ENCODE data around the gene SLC25A11.
"Not testable (repeated sequence)": the region's sequence is repeated elsewhere in the genome, so short reads cannot be mapped to it uniquely, and the experiment has no call there.

Gene SLC25A11

GRCh38 chr17:4920351-4921048, 19.3 kb downstream of the SLC25A11 start:
- no peak for DNase-seq (ENCODE audit: low read depth)

GRCh38 chr17:4919511-4920047, 20.3 kb downstream of the SLC25A11 start:
- no peak for DNase-seq (ENCODE audit: low read depth)

- DNase-seq (ENCODE audit: low read depth): not testable (repeated sequence)
Observed at GRCh38 chr17:4914551-4914950, 25.3 kb downstream of the SLC25A11 start.

GRCh38 chr17:4913994-4914393, 25.9 kb downstream of the SLC25A11 start:
- no peak for DNase-seq (ENCODE audit: low read depth)

- peak; percentile 53 for DNase-seq (ENCODE audit: low read depth)
Observed at GRCh38 chr17:4908711-4909496, 30.9 kb downstream of the SLC25A11 start.

- no peak for DNase-seq (ENCODE audit: low read depth)
Observed at GRCh38 chr17:4908301-4908700, 31.5 kb downstream of the SLC25A11 start.

GRCh38 chr17:4906642-4907041, 33.2 kb downstream of the SLC25A11 start:
- not testable (repeated sequence) for DNase-seq (ENCODE audit: low read depth)

- peak; percentile 36 for DNase-seq (ENCODE audit: low read depth)
Observed at GRCh38 chr17:4903051-4903818, 36.6 kb downstream of the SLC25A11 start, which contains the start of gene CHRNE. Gene CHRNE, minus strand, starts transcription at chr17:4903098. Its CDS starts 35 bp downstream, at chr17:4903063.

GRCh38 chr17:4902540-4902939, 37.3 kb downstream of the SLC25A11 start:
- no peak for DNase-seq (ENCODE audit: low read depth)

GRCh38 chr17:4901648-4902344, 38.0 kb downstream of the SLC25A11 start:
- DNase-seq (ENCODE audit: low read depth): peak; percentile 28

- DNase-seq (ENCODE audit: low read depth): no peak
Observed at GRCh38 chr17:4901108-4901647, 38.7 kb downstream of the SLC25A11 start.

GRCh38 chr17:4900231-4901107, 39.4 kb downstream of the SLC25A11 start:
- peak; percentile 25 for DNase-seq (ENCODE audit: low read depth)

- peak; percentile 97 for DNase-seq (ENCODE audit: low read depth)
Observed at GRCh38 chr17:4899341-4900230, 40.3 kb downstream of the SLC25A11 start, which contains the start of gene C17orf107. Gene C17orf107, plus strand, starts transcription at chr17:4899536. Its CDS starts 227 bp downstream, at chr17:4899763.

GRCh38 chr17:4898927-4899326, 40.9 kb downstream of the SLC25A11 start:
- no peak for DNase-seq (ENCODE audit: low read depth)

GRCh38 chr17:4898351-4898750, 41.5 kb downstream of the SLC25A11 start:
- no peak for DNase-seq (ENCODE audit: low read depth)

- DNase-seq (ENCODE audit: low read depth): no peak
Observed at GRCh38 chr17:4897785-4898184, 42.1 kb downstream of the SLC25A11 start.

- no peak for DNase-seq (ENCODE audit: low read depth)
Observed at GRCh38 chr17:4897198-4897687, 42.6 kb downstream of the SLC25A11 start.

- no peak for DNase-seq (ENCODE audit: low read depth)
Observed at GRCh38 chr17:4896332-4897197, 43.3 kb downstream of the SLC25A11 start.

Data from stimulated activated CD8-positive, alpha-beta memory T cell treated with anti-CD3 and anti-CD28 coated beads, Interleukin-12 subunit alpha, Interleukin-12 subunit beta, amount 100 ng/mL, for 4 hours (primary cell).